ENCODE data around the gene ABCA4. TPM values are rescaled to one million over a fixed set of nuclear protein-coding genes. Genes with fewer than 3 reads are reported as not detected.

Gene ABCA4
- total RNA-seq, 1 experiment from 2014 or later: 0.22 TPM

Other genes with a start within 250 kb of the ABCA4 start
- 66.1 TPM for gene DNTTIP2, start 241.9 kb downstream of the ABCA4 start, total RNA-seq (2021; ENCODE audit: unreplicated experiment)
- gene GCLM, start 211.7 kb downstream of the ABCA4 start, total RNA-seq (2021; ENCODE audit: unreplicated experiment): 28.9 TPM
- gene ARHGAP29, start 116.4 kb upstream of the ABCA4 start, total RNA-seq (2021; ENCODE audit: unreplicated experiment): 128 TPM